Right cardiac atrium (tissue), 5 donors: ENCODE data around the gene BCAP31. TPM values are rescaled to one million over a fixed set of nuclear protein-coding genes. Genes with fewer than 3 reads are reported as not detected.
"Not testable (repeated sequence)": the region's sequence is repeated elsewhere in the genome, so short reads cannot be mapped to it uniquely, and the experiment has no call there.

Experiments used
- ATAC-seq, 2 donors: fragments of 200-7000 bp; cut with Tn5 transposase; one replicate each; pipeline versions ENCODE4 v1.8.0 to v1.9.1; 2020; ENCODE audit warnings: moderate library complexity in 2 of 2, mild to moderate bottlenecking in 1 of 2
- DNase-seq, 3 donors: peaks; one replicate each; pipeline ENCODE4 v3.0.0-alpha.2; 2020
- H3K27ac ChIP-seq: one replicate; pipeline ENCODE4 v1.5.1; 2013; ENCODE audit warnings: mild to moderate bottlenecking, low read length, control low read depth, moderate library complexity
- H3K27me3 ChIP-seq: one replicate; pipeline ENCODE4 v1.6.1; 2013; ENCODE audit not compliant: control insufficient read depth, insufficient read depth
- H3K4me1 ChIP-seq: one replicate; pipeline ENCODE4 v1.6.1; 2013; ENCODE audit warnings: low read length; ENCODE audit not compliant: control insufficient read depth, insufficient read depth
- H3K4me3 ChIP-seq: one replicate; pipeline ENCODE4 v1.5.1; 2013; ENCODE audit warnings: low read length, control low read depth
- H3K9me3 ChIP-seq: one replicate; pipeline ENCODE4 v1.6.1; 2013; ENCODE audit warnings: low read length; ENCODE audit not compliant: control insufficient read depth
- WGBS: extraction: QIAGEN DNeasy Blood & Tissue Kit; methylation state at CpG from one replicate; pipeline ENCODE4 v1.1.7; 2013; 5-methylcytosine and 5-hydroxymethylcytosine counted together
- intact Hi-C, 4 donors: fragments of 100-400 bp; cut with DNase I; formaldehyde crosslinking; loops; one replicate each; pipeline versions ENCODE4 v1.11.0 to v1.14.0; 2022 to 2023
- polyA plus RNA-seq: library from polyadenylated mRNA; stranded (reverse); fragments of 200-250 nt; gene quantifications from one replicate; pipeline ENCODE4 v1.2.3, GENCODE V29; 2013
- total RNA-seq, 4 donors: library from RNA; stranded (reverse); fragmentation: NEBNext Ultra II Directional; extraction: Animal tissue kit (Norgen Biotek cat#: 25700); gene quantifications; one replicate each; pipeline ENCODE4 v1.2.1, GENCODE V29; 2021
- donor health status: healthy with polysubstance abuse.
- donor health status: DM: no; HTN: yes; CAD: no.
- donor health status: DM: no; HTN: no; CAD: no.
- donor health status: DM: no; HTN: yes; CAD: no; lungs with severe emphysema.
- donor health status: DM: yes; HTN: yes; CAD: no.

BCAP31 gene
- total and polyA plus RNA-seq, 5 donors, result 111 to 149 (median 123) TPM

- H3K4me1 ChIP-seq, H3K9me3 ChIP-seq, H3K27me3 ChIP-seq, intact Hi-C loops, ATAC-seq, H3K4me3 ChIP-seq, H3K27ac ChIP-seq: not testable (repeated sequence)
- peak in 1 of 3 donors; percentile 51 for DNase-seq
- 69% methylated on average over 30 of the region's 32 CpGs for WGBS
Measured at GRCh38 chrX:153742796-153743467, 18.7 kb upstream of the BCAP31 start.

- H3K27ac ChIP-seq, H3K27me3 ChIP-seq, ATAC-seq, H3K4me1 ChIP-seq, intact Hi-C loops, H3K9me3 ChIP-seq, H3K4me3 ChIP-seq: not testable (repeated sequence)
- WGBS, result 96% methylated on average over 14 of the region's 14 CpGs
- DNase-seq, result peak in 1 of 3 donors; percentile 42
Measured at GRCh38 chrX:153742111-153742510, 17.9 kb upstream of the BCAP31 start.

- Histone ChIP-seq H3K27me3 (no peaks in the 10 kb centered on the region), H3K4me1 (no peaks in the 10 kb centered on the region), H3K27ac (no peak overlapping the region), H3K9me3 (no peaks in the 10 kb centered on the region), H3K4me3 (no peak overlapping the region)
- ATAC-seq (no peak), DNase-seq (peak in 1 of 3 donors; percentile 48)
- intact Hi-C loops, result no loop called here
- WGBS, result 93% methylated on average over 14 of the region's 14 CpGs
Measured at GRCh38 chrX:153741446-153741845, 17.3 kb upstream of the BCAP31 start.

GRCh38 chrX:153740631-153741222 lies 16.5 kb upstream of the BCAP31 start:
- intact Hi-C loops, result no loop called here
- DNase-seq, result peak in 2 of 3 donors; percentile 46 to 49
- no peaks in the 10 kb centered on the region for H3K4me1 ChIP-seq
- no peaks in the 10 kb centered on the region for H3K9me3 ChIP-seq
- H3K4me3 ChIP-seq, result no peak overlapping the region
- ATAC-seq, result no peak
- no peaks in the 10 kb centered on the region for H3K27me3 ChIP-seq
- 85% methylated on average over 16 of the region's 16 CpGs for WGBS
- H3K27ac ChIP-seq, result no peak overlapping the region

- H3K27ac ChIP-seq, result no peak overlapping the region
- intact Hi-C loops, result no loop called here
- DNase-seq, result peak in 2 of 3 donors; percentile 43 to 46
- H3K27me3 ChIP-seq, result no peaks in the 10 kb centered on the region
- no peaks in the 10 kb centered on the region for H3K4me1 ChIP-seq
- ATAC-seq, result peak in 1 of 2 donors; percentile 32
- WGBS, result 84% methylated on average over 29 of the region's 29 CpGs
- H3K4me3 ChIP-seq, result no peak overlapping the region
- no peaks in the 10 kb centered on the region for H3K9me3 ChIP-seq
Measured at GRCh38 chrX:153739754-153740486, 15.7 kb upstream of the BCAP31 start.

GRCh38 chrX:153738056-153738605 lies 13.9 kb upstream of the BCAP31 start:
- H3K4me3 ChIP-seq, result no peak overlapping the region
- WGBS, result 94% methylated on average over 25 of the region's 27 CpGs
- no peak overlapping the region for H3K27ac ChIP-seq
- DNase-seq, result peak in 1 of 3 donors; percentile 41
- no peak for ATAC-seq
- H3K4me1 ChIP-seq, result no peaks in the 10 kb centered on the region
- no peaks in the 10 kb centered on the region for H3K9me3 ChIP-seq
- intact Hi-C loops, result no loop called here
- no peaks in the 10 kb centered on the region for H3K27me3 ChIP-seq

GRCh38 chrX:153736871-153737441 lies 12.8 kb upstream of the BCAP31 start:
- H3K4me1 ChIP-seq, result no peaks in the 10 kb centered on the region
- 86% methylated on average over 15 of the region's 15 CpGs for WGBS
- intact Hi-C loops, result no loop called here
- no peaks in the 10 kb centered on the region for H3K27me3 ChIP-seq
- ATAC-seq (no peak), DNase-seq (peak in 1 of 3 donors; percentile 51)
- H3K9me3 ChIP-seq, result no peaks in the 10 kb centered on the region
- H3K4me3 ChIP-seq, result no peak overlapping the region
- no peak overlapping the region for H3K27ac ChIP-seq

- H3K4me3 ChIP-seq, result no peak overlapping the region
- no peak overlapping the region for H3K27ac ChIP-seq
- intact Hi-C loops, result no loop called here
- 91% methylated on average over 30 of the region's 30 CpGs for WGBS
- H3K4me1 ChIP-seq, result no peaks in the 10 kb centered on the region
- DNase-seq (peak in 1 of 3 donors; percentile 53), ATAC-seq (no peak)
- no peaks in the 10 kb centered on the region for H3K27me3 ChIP-seq
- H3K9me3 ChIP-seq, result no peaks in the 10 kb centered on the region
Measured at GRCh38 chrX:153736071-153736820, 12.1 kb upstream of the BCAP31 start.

GRCh38 chrX:153735274-153735673 lies 11.1 kb upstream of the BCAP31 start:
- no peak for ATAC-seq
- Histone ChIP-seq H3K27ac (no peak overlapping the region), H3K9me3 (no peaks in the 10 kb centered on the region), H3K27me3 (no peaks in the 10 kb centered on the region), H3K4me1 (no peaks in the 10 kb centered on the region), H3K4me3 (no peak overlapping the region)
- WGBS, result 82% methylated on average over 9 of the region's 9 CpGs
- no peak for DNase-seq
- intact Hi-C loops, result no loop called here

- intact Hi-C loops, result no loop called here
- Histone ChIP-seq H3K27ac (no peak overlapping the region), H3K4me1 (no peaks in the 10 kb centered on the region), H3K9me3 (no peaks in the 10 kb centered on the region), H3K27me3 (no peaks in the 10 kb centered on the region), H3K4me3 (no peak overlapping the region)
- 94% methylated on average over 2 of the region's 2 CpGs for WGBS
- no peak for DNase-seq
- no peak for ATAC-seq
Measured at GRCh38 chrX:153734871-153735270, 10.7 kb upstream of the BCAP31 start.
